HEK293 (cell line): Measurements from ENCODE around the gene RNF41.

Experiments used
- ZBTB26 ChIP-seq: fragments of 450-650 bp; formaldehyde crosslinking; optimal IDR thresholded peaks from 2 replicates; pipeline ENCODE3; 2016; ENCODE audit warnings: missing biosample characterization, mild to moderate bottlenecking, missing genetic modification characterization
- ZNF10 ChIP-seq: fragments of 450-650 bp; formaldehyde crosslinking; IDR thresholded peaks from 2 replicates; pipeline ENCODE4 v1.5.1; 2017; ENCODE audit warnings: missing biosample characterization, missing genetic modification characterization
- ZNF121 ChIP-seq: fragments of 450-650 bp; formaldehyde crosslinking; IDR thresholded peaks from 2 replicates; pipeline ENCODE4 v1.5.1; 2016; ENCODE audit warnings: missing biosample characterization, missing genetic modification characterization
- ZNF280D ChIP-seq: fragments of 450-650 bp; formaldehyde crosslinking; IDR thresholded peaks from 2 replicates; pipeline ENCODE4 v1.5.1; 2016; ENCODE audit warnings: missing biosample characterization, missing genetic modification characterization
- ZNF362 ChIP-seq: fragments of 450-650 bp; formaldehyde crosslinking; IDR thresholded peaks from 2 replicates; pipeline ENCODE4 v1.5.1; 2016; ENCODE audit warnings: missing biosample characterization, missing genetic modification characterization

GRCh38 chr12:56206452-56207166 lies 15.1 kb downstream of the RNF41 start:
- TF ChIP-seq ZNF121 (tag by site-specific recombination) (no peak), ZNF10 (tag by site-specific recombination) (no peak), ZBTB26 (tag by site-specific recombination) (no peak), ZNF280D (no peak), ZNF362 (tag by site-specific recombination) (no peak)
